GM19351 (cell line): ENCODE measurements around the gene PLCB3.
"Not testable (repeated sequence)": the region's sequence is repeated elsewhere in the genome, so short reads cannot be mapped to it uniquely, and the experiment has no call there.

Experiments
- ATAC-seq: cut with Tn5 transposase; IDR thresholded peaks from one replicate; pipeline ENCODE4 v1.9.1; 2021; ENCODE audit warnings: mild to moderate bottlenecking, moderate library complexity; ENCODE audit not compliant: unreplicated experiment

Gene PLCB3

GRCh38 chr11:64303109-64304031, 52.0 kb downstream of the PLCB3 start:
- no peak for ATAC-seq

- ATAC-seq = no peak
These were observed 52.6 kb downstream of the PLCB3 start for GRCh38 chr11:64304032-64304315.

- peak; percentile 42 for ATAC-seq
These were observed 53.2 kb downstream of the PLCB3 start for GRCh38 chr11:64304316-64305072.

GRCh38 chr11:64305075-64305690, 53.9 kb downstream of the PLCB3 start, which contains the start of gene ESRRA:
ESRRA (plus strand) TSS chr11:64305524; CDS start chr11:64307180, 1,656 bp downstream.
- ATAC-seq = peak; percentile 69

- peak; percentile 26 for ATAC-seq
These were observed 54.6 kb downstream of the PLCB3 start for GRCh38 chr11:64305691-64306562.

GRCh38 chr11:64306563-64306875, 55.2 kb downstream of the PLCB3 start:
- ATAC-seq = no peak

GRCh38 chr11:64306876-64307622, 55.7 kb downstream of the PLCB3 start:
- no peak for ATAC-seq

- not testable (repeated sequence) for ATAC-seq
These were observed 56.5 kb downstream of the PLCB3 start for GRCh38 chr11:64307795-64308194.

GRCh38 chr11:64312947-64313346, 61.6 kb downstream of the PLCB3 start:
- ATAC-seq = no peak

GRCh38 chr11:64313491-64314145, 62.3 kb downstream of the PLCB3 start:
- no peak for ATAC-seq

GRCh38 chr11:64314146-64314804, 62.9 kb downstream of the PLCB3 start:
- ATAC-seq = no peak

GRCh38 chr11:64314805-64315561, 63.7 kb downstream of the PLCB3 start:
- no peak for ATAC-seq

GRCh38 chr11:64315667-64316526, 64.6 kb downstream of the PLCB3 start:
- not testable (repeated sequence) for ATAC-seq

GRCh38 chr11:64316672-64317324, 65.5 kb downstream of the PLCB3 start:
- no peak for ATAC-seq

- peak; percentile 74 for ATAC-seq
These were observed 66.1 kb downstream of the PLCB3 start, which contains the start of gene TRMT112 for GRCh38 chr11:64317325-64317960. TRMT112 (minus strand) TSS chr11:64317559; CDS start chr11:64317526, 33 bp downstream.
